Measurements from ENCODE around the gene WNT7A.

GRCh38 chr3:13857702-13858380 lies 22.0 kb downstream of the WNT7A start:
- TF ChIP-seq, protein P1, sequence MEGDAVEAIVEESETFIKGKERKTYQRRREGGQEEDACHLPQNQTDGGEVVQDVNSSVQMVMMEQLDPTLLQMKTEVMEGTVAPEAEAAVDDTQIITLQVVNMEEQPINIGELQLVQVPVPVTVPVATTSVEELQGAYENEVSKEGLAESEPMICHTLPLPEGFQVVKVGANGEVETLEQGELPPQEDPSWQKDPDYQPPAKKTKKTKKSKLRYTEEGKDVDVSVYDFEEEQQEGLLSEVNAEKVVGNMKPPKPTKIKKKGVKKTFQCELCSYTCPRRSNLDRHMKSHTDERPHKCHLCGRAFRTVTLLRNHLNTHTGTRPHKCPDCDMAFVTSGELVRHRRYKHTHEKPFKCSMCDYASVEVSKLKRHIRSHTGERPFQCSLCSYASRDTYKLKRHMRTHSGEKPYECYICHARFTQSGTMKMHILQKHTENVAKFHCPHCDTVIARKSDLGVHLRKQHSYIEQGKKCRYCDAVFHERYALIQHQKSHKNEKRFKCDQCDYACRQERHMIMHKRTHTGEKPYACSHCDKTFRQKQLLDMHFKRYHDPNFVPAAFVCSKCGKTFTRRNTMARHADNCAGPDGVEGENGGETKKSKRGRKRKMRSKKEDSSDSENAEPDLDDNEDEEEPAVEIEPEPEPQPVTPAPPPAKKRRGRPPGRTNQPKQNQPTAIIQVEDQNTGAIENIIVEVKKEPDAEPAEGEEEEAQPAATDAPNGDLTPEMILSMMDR (conservative IDR thresholded peaks at IDR 0.05; ENCODE audit: low read length) = no peak
- no peak for TF ChIP-seq EZH2phosphoT487 (IDR thresholded peaks at IDR 0.05; ENCODE audit: borderline replicate concordance)
